DOHH2 (cell line): ENCODE data around the gene AKT2.

Experiments
- H3F3A ChIP-seq: fragments of 200-600 bp; sonication (generic), shearing (Covaris generic); 2 replicates; pipeline ENCODE4 v1.6.0; 2016; ENCODE audit warnings: antibody characterized with exemption, mild to moderate bottlenecking; ENCODE audit not compliant: control insufficient read depth, insufficient read depth
- H3K27ac ChIP-seq: fragments of 200-600 bp; sonication (generic); 2 replicates; pipeline ENCODE4 v1.5.1; 2014; ENCODE audit warnings: low read depth, mild to moderate bottlenecking, low read length, moderate library complexity
- H3K27me3 ChIP-seq: fragments of 200-600 bp; sonication (generic); 2 replicates; pipeline ENCODE4 v1.6.1; 2014; ENCODE audit warnings: mild to moderate bottlenecking, low read length, mixed read lengths; ENCODE audit not compliant: control insufficient read depth
- H3K36me3 ChIP-seq: fragments of 200-600 bp; sonication (generic); 2 replicates; pipeline ENCODE4 v1.6.1; 2014; ENCODE audit warnings: mild to moderate bottlenecking, low read length, moderate library complexity, mixed read lengths; ENCODE audit not compliant: control insufficient read depth
- H3K4me1 ChIP-seq: fragments of 200-600 bp; sonication (generic); 2 replicates; pipeline ENCODE4 v1.6.1; 2014; ENCODE audit warnings: mild to moderate bottlenecking, low read length, mixed read lengths; ENCODE audit not compliant: control insufficient read depth
- H3K4me2 ChIP-seq: fragments of 200-600 bp; sonication (generic); 2 replicates; pipeline ENCODE4 v1.6.0; 2014; ENCODE audit warnings: mild to moderate bottlenecking, low read length, moderate library complexity
- H3K4me3 ChIP-seq: fragments of 200-600 bp; sonication (generic); 2 replicates; pipeline ENCODE4 v1.5.1; 2014; ENCODE audit warnings: mild to moderate bottlenecking, low read length, mixed read lengths
- H3K79me2 ChIP-seq: fragments of 200-600 bp; sonication (generic); 2 replicates; pipeline ENCODE4 v1.6.1; 2014; ENCODE audit warnings: mild to moderate bottlenecking, low read length, mixed read lengths; ENCODE audit not compliant: control insufficient read depth
- H3K9me2 ChIP-seq: fragments of 200-600 bp; sonication (generic); replicated peaks from 2 replicates; pipeline ENCODE4 v1.6.1; 2014; ENCODE audit warnings: mild to moderate bottlenecking, low read length, mixed read lengths; ENCODE audit not compliant: control insufficient read depth
- H3K9me3 ChIP-seq: fragments of 200-600 bp; sonication (generic); 2 replicates; pipeline ENCODE4 v1.6.1; 2014; ENCODE audit warnings: antibody characterized with exemption, low read length, mixed read lengths; ENCODE audit not compliant: control insufficient read depth, insufficient read depth
- H4K20me1 ChIP-seq: fragments of 200-600 bp; sonication (generic); 2 replicates; pipeline ENCODE4 v1.6.0; 2014; ENCODE audit warnings: low read depth, mild to moderate bottlenecking, antibody characterized with exemption, low read length, moderate library complexity; ENCODE audit not compliant: control insufficient read depth, insufficient read depth
- CTCF ChIP-seq: fragments of 200-600 bp; sonication (generic); IDR thresholded peaks from one replicate; pipeline ENCODE4 v1.5.1; 2014; ENCODE audit warnings: antibody characterized with exemption, mild to moderate bottlenecking, low read depth, low read length; ENCODE audit not compliant: poor library complexity, severe bottlenecking
- EZH2phosphoT487 ChIP-seq: fragments of 200-600 bp; sonication (generic); IDR thresholded peaks from 2 replicates; pipeline ENCODE4 v1.6.1; 2017; ENCODE audit warnings: borderline replicate concordance, mild to moderate bottlenecking, antibody characterized with exemption, low read length, moderate library complexity, mixed read lengths

AKT2 gene

GRCh38 chr19:40279761-40280607 is 5.2 kb downstream of the AKT2 start:
- Histone ChIP-seq H3K36me3 (peaks cover 31% of the 10 kb centered on the region), H3K9me2 (no peaks in the 10 kb centered on the region), H4K20me1 (peaks cover 14% of the 10 kb centered on the region; the same call in 1 of the 2 replicates), H3K9me3 (no peaks in the 10 kb centered on the region), H3K79me2 (peaks cover 94% of the 10 kb centered on the region), H3K4me2 (peak overlapping the region; percentile 89; the same call in 1 of the 2 replicates), H3K27ac (no peak overlapping the region), H3K4me1 (peaks cover 50% of the 10 kb centered on the region), H3K27me3 (no peaks in the 10 kb centered on the region), H3F3A (no peaks in the 10 kb centered on the region; the same call in 1 of the 2 replicates), H3K4me3 (no peak overlapping the region)
- TF ChIP-seq CTCF (no peak), EZH2phosphoT487 (no peak)

GRCh38 chr19:40279120-40279551 is 6.0 kb downstream of the AKT2 start:
- Histone ChIP-seq H3K9me3 (no peaks in the 10 kb centered on the region), H3K4me1 (peaks cover 58% of the 10 kb centered on the region), H3F3A (no peaks in the 10 kb centered on the region; the same call in 1 of the 2 replicates), H3K27ac (no peak overlapping the region), H3K36me3 (peaks cover 25% of the 10 kb centered on the region), H3K4me3 (no peak overlapping the region), H3K27me3 (no peaks in the 10 kb centered on the region), H3K4me2 (no peak overlapping the region), H3K79me2 (peaks cover 96% of the 10 kb centered on the region), H4K20me1 (peaks cover 17% of the 10 kb centered on the region; the same call in 1 of the 2 replicates), H3K9me2 (no peaks in the 10 kb centered on the region)
- TF ChIP-seq CTCF, result no peak
- no peak for TF ChIP-seq EZH2phosphoT487

- H3K4me3 ChIP-seq, result no peak overlapping the region
- H3K9me3 ChIP-seq, result no peaks in the 10 kb centered on the region
- peaks cover 14% of the 10 kb centered on the region; the same call in 1 of the 2 replicates for H4K20me1 ChIP-seq
- no peak overlapping the region for H3K27ac ChIP-seq
- H3K4me2 ChIP-seq, result no peak overlapping the region
- H3K4me1 ChIP-seq, result peaks cover 54% of the 10 kb centered on the region
- H3K36me3 ChIP-seq, result peaks cover 21% of the 10 kb centered on the region
- no peaks in the 10 kb centered on the region for H3K9me2 ChIP-seq
- no peaks in the 10 kb centered on the region for H3K27me3 ChIP-seq
- TF ChIP-seq CTCF (no peak), EZH2phosphoT487 (no peak)
- no peaks in the 10 kb centered on the region; the same call in 1 of the 2 replicates for H3F3A ChIP-seq
- peaks cover 96% of the 10 kb centered on the region for H3K79me2 ChIP-seq
These were observed 6.6 kb downstream of the AKT2 start for GRCh38 chr19:40278361-40279035.
